GM12892 (cell line): ENCODE results near the gene THOC5. TPM values are rescaled to one million over a fixed set of nuclear protein-coding genes. Genes with fewer than 3 reads are reported as not detected.
"Not testable (repeated sequence)": the region's sequence is repeated elsewhere in the genome, so short reads cannot be mapped to it uniquely, and the experiment has no call there.

Source experiments
- DNase-seq: peaks from one replicate; pipeline ENCODE4 v3.0.0; 2011; ENCODE audit not compliant: insufficient read length
- FAIRE-seq: peaks from 2 replicates; lab custom pipeline; 2011; peaks lifted over from hg19 to GRCh38; lab: Jason Lieb, UNC
- POLR2A ChIP-seq: IDR thresholded peaks from 2 replicates; pipeline ENCODE4 v1.6.1; 2011; ENCODE audit warnings: low read depth, low read length, control low read depth
- POLR2AphosphoS5 ChIP-seq: IDR thresholded peaks from 2 replicates; pipeline ENCODE4 v1.6.1; 2011; ENCODE audit warnings: low read depth, low read length, control low read depth
- TAF1 ChIP-seq: IDR thresholded peaks from 2 replicates; pipeline ENCODE4 v1.6.1; 2011; ENCODE audit warnings: low read depth, mild to moderate bottlenecking, control low read depth, low read length, borderline replicate concordance
- polyA plus RNA-seq: library from polyadenylated mRNA; unstranded; fragments of >200 nt; gene quantifications from one replicate; pipeline ENCODE4 v1.2.1, GENCODE V29; 2012; ENCODE audit warnings: missing spikeins, inconsistent platforms; ENCODE audit not compliant: missing spikeins

Gene THOC5
- 23.1 TPM for polyA plus RNA-seq

- DNase-seq (peak; percentile 93), FAIRE-seq (peak; percentile 90)
- peak; percentile 79 for TF ChIP-seq POLR2A
- peak; percentile 76; the same call in 1 of the 2 replicates for TF ChIP-seq TAF1
- TF ChIP-seq POLR2AphosphoS5, result peak; percentile 77
Observed at GRCh38 chr22:29553351-29554224, at the start of gene THOC5. Gene THOC5, minus strand, starts transcription at chr22:29553757. Its CDS starts 4,610 bp downstream, at chr22:29549147.

GRCh38 chr22:29598684-29599020 is 45.1 kb upstream of the THOC5 start:
- FAIRE-seq (no peak), DNase-seq (no peak)
- TF ChIP-seq TAF1, result no peak
- TF ChIP-seq POLR2A, result no peak
- no peak for TF ChIP-seq POLR2AphosphoS5

GRCh38 chr22:29597871-29598683 is 44.5 kb upstream of the THOC5 start:
- DNase-seq, FAIRE-seq: not testable (repeated sequence)

GRCh38 chr22:29596408-29596807 is 42.9 kb upstream of the THOC5 start:
- DNase-seq, result no peak
- FAIRE-seq, result no peak
- TF ChIP-seq TAF1, result no peak
- no peak for TF ChIP-seq POLR2A
- no peak for TF ChIP-seq POLR2AphosphoS5

- FAIRE-seq, DNase-seq: not testable (repeated sequence)
Observed at GRCh38 chr22:29594447-29594846, 40.9 kb upstream of the THOC5 start.

- no peak for DNase-seq
- FAIRE-seq, result no peak
- TF ChIP-seq TAF1 (no peak), POLR2A (no peak), POLR2AphosphoS5 (no peak)
Observed at GRCh38 chr22:29593923-29594322, 40.4 kb upstream of the THOC5 start.

GRCh38 chr22:29587938-29588699 is 34.6 kb upstream of the THOC5 start:
- TF ChIP-seq POLR2A (no peak), POLR2AphosphoS5 (no peak), TAF1 (no peak)
- DNase-seq (no peak), FAIRE-seq (no peak)

- not testable (repeated sequence) for DNase-seq, FAIRE-seq
Observed at GRCh38 chr22:29586193-29586705, 32.7 kb upstream of the THOC5 start.

- no peak for FAIRE-seq
- TF ChIP-seq POLR2A (no peak), POLR2AphosphoS5 (no peak), TAF1 (no peak)
- no peak for DNase-seq
Observed at GRCh38 chr22:29584975-29585374, 31.4 kb upstream of the THOC5 start.

GRCh38 chr22:29581799-29582198 is 28.2 kb upstream of the THOC5 start:
- FAIRE-seq (no peak), DNase-seq (no peak)
- TF ChIP-seq POLR2A, result no peak
- TF ChIP-seq TAF1, result no peak
- no peak for TF ChIP-seq POLR2AphosphoS5

GRCh38 chr22:29580200-29580810 is 26.7 kb upstream of the THOC5 start:
- TF ChIP-seq POLR2AphosphoS5 (peak; percentile 50; the same call in 1 of the 2 replicates), TAF1 (no peak)
- FAIRE-seq (peak; percentile 96), DNase-seq (peak; percentile 36)
